ENCODE data around the gene CHCHD3.

CHCHD3 gene

GRCh38 chr7:132858251-132858650 is 223.6 kb downstream of the CHCHD3 start:
- no peak for DNase-seq

- DNase-seq, result no peak
Measured at GRCh38 chr7:132857703-132858102, 224.2 kb downstream of the CHCHD3 start.

GRCh38 chr7:132857031-132857430 is 224.9 kb downstream of the CHCHD3 start:
- DNase-seq, result no peak

- DNase-seq, result no peak
Measured at GRCh38 chr7:132856416-132856815, 225.5 kb downstream of the CHCHD3 start.

- no peak for DNase-seq
Measured at GRCh38 chr7:132855901-132856300, 226.0 kb downstream of the CHCHD3 start.

GRCh38 chr7:132854238-132854637 is 227.7 kb downstream of the CHCHD3 start:
- no peak for DNase-seq

GRCh38 chr7:132847376-132847775 is 234.5 kb downstream of the CHCHD3 start:
- no peak for DNase-seq

- DNase-seq, result no peak
Measured at GRCh38 chr7:132846086-132846485, 235.8 kb downstream of the CHCHD3 start.

- DNase-seq, result no peak
Measured at GRCh38 chr7:132842478-132842877, 239.4 kb downstream of the CHCHD3 start.

- DNase-seq, result no peak
Measured at GRCh38 chr7:132840199-132840598, 241.7 kb downstream of the CHCHD3 start.

GRCh38 chr7:132838313-132838712 is 243.6 kb downstream of the CHCHD3 start:
- DNase-seq, result no peak

- peak in 3 of 4 experiments; percentile 5 to 49 (median 43) for DNase-seq
Measured at GRCh38 chr7:132837529-132837928, 244.4 kb downstream of the CHCHD3 start.

GRCh38 chr7:132836746-132837145 is 245.1 kb downstream of the CHCHD3 start:
- DNase-seq, result peak; percentile 4 to 62 (median 30)

- DNase-seq, result no peak
Measured at GRCh38 chr7:132830941-132831340, 250.9 kb downstream of the CHCHD3 start.

- no peak for DNase-seq
Measured at GRCh38 chr7:132828502-132828901, 253.4 kb downstream of the CHCHD3 start.

GRCh38 chr7:132825932-132826835 is 255.7 kb downstream of the CHCHD3 start:
- no peak for DNase-seq

GRCh38 chr7:132825222-132825621 is 256.7 kb downstream of the CHCHD3 start:
- no peak for DNase-seq

- DNase-seq, result no peak
Measured at GRCh38 chr7:132819648-132820047, 262.2 kb downstream of the CHCHD3 start.

- no peak for DNase-seq
Measured at GRCh38 chr7:132817949-132818348, 263.9 kb downstream of the CHCHD3 start.

- no peak for DNase-seq
Measured at GRCh38 chr7:132815696-132816311, 266.1 kb downstream of the CHCHD3 start.

GRCh38 chr7:132815130-132815529 is 266.8 kb downstream of the CHCHD3 start:
- no peak for DNase-seq

GRCh38 chr7:132810561-132810960 is 271.3 kb downstream of the CHCHD3 start:
- DNase-seq, result no peak

GRCh38 chr7:132806834-132807233 is 275.1 kb downstream of the CHCHD3 start:
- no peak for DNase-seq

GRCh38 chr7:132805766-132806165 is 276.1 kb downstream of the CHCHD3 start:
- no peak for DNase-seq

All from suppressor macrophage (primary cell).